ENCODE results near the gene ZBTB46.

DNA sequence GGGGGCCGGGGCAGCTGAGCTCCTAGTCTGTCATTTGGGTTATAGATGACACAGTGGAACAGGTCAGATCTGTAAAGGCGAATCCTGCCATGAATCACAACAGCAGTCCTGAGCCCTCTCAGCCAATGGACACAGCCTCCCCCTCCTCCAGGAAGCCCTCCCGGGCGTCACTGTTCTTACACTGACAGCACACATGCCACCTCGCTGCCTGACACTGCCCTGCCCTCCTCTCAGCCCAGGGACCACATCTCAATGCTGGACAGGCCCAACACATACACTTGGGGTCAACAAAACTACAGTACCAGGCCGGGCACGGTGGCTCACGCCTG, 26.8 kb downstream of the ZBTB46 start:
- TF ChIP-seq, protein P1, sequence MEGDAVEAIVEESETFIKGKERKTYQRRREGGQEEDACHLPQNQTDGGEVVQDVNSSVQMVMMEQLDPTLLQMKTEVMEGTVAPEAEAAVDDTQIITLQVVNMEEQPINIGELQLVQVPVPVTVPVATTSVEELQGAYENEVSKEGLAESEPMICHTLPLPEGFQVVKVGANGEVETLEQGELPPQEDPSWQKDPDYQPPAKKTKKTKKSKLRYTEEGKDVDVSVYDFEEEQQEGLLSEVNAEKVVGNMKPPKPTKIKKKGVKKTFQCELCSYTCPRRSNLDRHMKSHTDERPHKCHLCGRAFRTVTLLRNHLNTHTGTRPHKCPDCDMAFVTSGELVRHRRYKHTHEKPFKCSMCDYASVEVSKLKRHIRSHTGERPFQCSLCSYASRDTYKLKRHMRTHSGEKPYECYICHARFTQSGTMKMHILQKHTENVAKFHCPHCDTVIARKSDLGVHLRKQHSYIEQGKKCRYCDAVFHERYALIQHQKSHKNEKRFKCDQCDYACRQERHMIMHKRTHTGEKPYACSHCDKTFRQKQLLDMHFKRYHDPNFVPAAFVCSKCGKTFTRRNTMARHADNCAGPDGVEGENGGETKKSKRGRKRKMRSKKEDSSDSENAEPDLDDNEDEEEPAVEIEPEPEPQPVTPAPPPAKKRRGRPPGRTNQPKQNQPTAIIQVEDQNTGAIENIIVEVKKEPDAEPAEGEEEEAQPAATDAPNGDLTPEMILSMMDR (IDR thresholded peaks at IDR 0.05 in 8 of 11, conservative IDR thresholded peaks at IDR 0.05 in 3 of 11): no peak
- no peak for TF ChIP-seq POLR2A (IDR thresholded peaks at IDR 0.05)

Data from spleen (tissue), 7 donors.